SK-N-SH (cell line): ENCODE results near the gene WASF3. TPM values are rescaled to one million over a fixed set of nuclear protein-coding genes. Genes with fewer than 3 reads are reported as not detected.

Experiments
- CTCF ChIA-PET: fragments of 300-600, 350-600 bp; formaldehyde crosslinking; extraction: SDS; loops from one replicate; lab custom pipeline; 2021; lab: Yijun Ruan, JAX
- POLR2A ChIA-PET: fragments of 350-600 bp; sonication (Branson Sonifier 250); formaldehyde crosslinking; extraction: SDS; loops from one replicate; lab custom pipeline; 2020; ENCODE audit warnings: antibody characterized with exemption, inconsistent platforms; lab: Yijun Ruan, JAX
- DNase-seq: peaks from one replicate; pipeline ENCODE4 v3.0.0; 2012
- H2AFZ ChIP-seq: fragments of 200-600 bp; sonication (generic); 2 replicates; pipeline ENCODE4 v1.8.1; 2016; ENCODE audit warnings: antibody characterized with exemption, mild to moderate bottlenecking, low read depth
- H3F3A ChIP-seq: fragments of 200-600 bp; sonication (generic); replicated peaks from 2 replicates; pipeline ENCODE3; 2016; ENCODE audit warnings: antibody characterized with exemption, mild to moderate bottlenecking; ENCODE audit not compliant: insufficient read depth
- H3K27ac ChIP-seq, 2 experiments: fragments of 200-500 bp in 1 of 2; fragments of 200-600 bp in 1 of 2; sonication (Bioruptor generic) in 1 of 2; sonication (generic), shearing (Covaris generic) in 1 of 2; 2 replicates each; pipeline versions ENCODE4 v1.5.1 to v1.6.1; 2014 to 2016; ENCODE audit warnings: low read depth in 2 of 2, inconsistent platforms in 1 of 2, low read length in 1 of 2, mild to moderate bottlenecking in 1 of 2, mixed read lengths in 1 of 2
- H3K27me3 ChIP-seq: fragments of 200-600 bp; sonication (generic), shearing (Covaris generic); 2 replicates; pipeline ENCODE4 v1.6.1; 2016; ENCODE audit warnings: mixed run types; ENCODE audit not compliant: insufficient read depth
- H3K36me3 ChIP-seq, 2 experiments: fragments of 200-500 bp in 1 of 2; fragments of 200-600 bp in 1 of 2; sonication (Bioruptor generic) in 1 of 2; sonication (generic) in 1 of 2; replicated peaks in 1 of 2; 2 replicates each; pipeline versions ENCODE3 to v1.5.1; 2014 to 2016; ENCODE audit warnings: low read length in 1 of 2, mild to moderate bottlenecking in 1 of 2; ENCODE audit not compliant: insufficient read depth in 2 of 2, control insufficient read depth in 1 of 2
- H3K4me1 ChIP-seq, 2 experiments: fragments of 200-500 bp in 1 of 2; fragments of 200-600 bp in 1 of 2; sonication (Bioruptor generic) in 1 of 2; sonication (generic), shearing (Covaris generic) in 1 of 2; 2 replicates each; pipeline versions ENCODE4 v1.5.1 to v1.6.1; 2014 to 2016; ENCODE audit warnings: low read depth in 1 of 2, low read length in 1 of 2, mixed run types in 1 of 2; ENCODE audit not compliant: insufficient read depth in 2 of 2, control insufficient read depth in 1 of 2
- H3K4me2 ChIP-seq: fragments of 200-600 bp; sonication (generic), shearing (Covaris generic); 2 replicates; pipeline ENCODE4 v1.6.1; 2017; ENCODE audit warnings: mixed run types
- H3K4me3 ChIP-seq, 2 experiments: fragments of 200-500 bp in 1 of 2; fragments of 200-600 bp in 1 of 2; sonication (Bioruptor generic) in 1 of 2; sonication (generic), shearing (Covaris generic) in 1 of 2; 2 replicates each; pipeline versions ENCODE4 v1.5.1 to v1.8.1; 2014 to 2016; ENCODE audit warnings: low read depth in 2 of 2, inconsistent platforms in 1 of 2, low read length in 1 of 2, mild to moderate bottlenecking in 1 of 2, mixed read lengths in 1 of 2, moderate library complexity in 1 of 2
- H3K79me2 ChIP-seq: fragments of 200-600 bp; sonication (generic); 2 replicates; pipeline ENCODE4 v1.8.1; 2017; ENCODE audit warnings: mild to moderate bottlenecking; ENCODE audit not compliant: insufficient read depth
- H3K9ac ChIP-seq: fragments of 200-600 bp; sonication (generic); 2 replicates; pipeline ENCODE4 v1.6.1; 2017; ENCODE audit warnings: mixed run types
- H3K9me2 ChIP-seq: fragments of 200-600 bp; sonication (generic); 2 replicates; pipeline ENCODE4 v1.6.1; 2017; ENCODE audit warnings: mixed run types
- H3K9me3 ChIP-seq: fragments of 200-600 bp; sonication (generic); 2 replicates; pipeline ENCODE4 v1.6.1; 2017; ENCODE audit warnings: mixed run types, mild to moderate bottlenecking, moderate library complexity
- H4K20me1 ChIP-seq: fragments of 200-600 bp; sonication (generic); 2 replicates; pipeline ENCODE4 v1.6.1; 2017; ENCODE audit warnings: mild to moderate bottlenecking, mixed run types; ENCODE audit not compliant: insufficient read depth
- CTCF ChIP-seq: fragments of 200-600 bp; sonication (generic); IDR thresholded peaks from 2 replicates; pipeline ENCODE4 v1.6.1; 2017; ENCODE audit warnings: antibody characterized with exemption, mild to moderate bottlenecking, moderate library complexity
- GABPA ChIP-seq: IDR thresholded peaks from 2 replicates; pipeline ENCODE4 v1.4.0; 2012; ENCODE audit warnings: low read depth, mild to moderate bottlenecking
- JUND ChIP-seq: IDR thresholded peaks from 2 replicates; pipeline ENCODE4 v1.4.0; 2012
- MAX ChIP-seq: IDR thresholded peaks from 2 replicates; pipeline ENCODE4 v1.4.0; 2012; ENCODE audit warnings: low read depth
- MXI1 ChIP-seq: IDR thresholded peaks from 2 replicates; pipeline ENCODE4 v1.6.1; 2012; ENCODE audit warnings: mild to moderate bottlenecking, low read depth, low read length, improper control_type of control experiment
- NRF1 ChIP-seq: IDR thresholded peaks from 2 replicates; pipeline ENCODE4 v1.6.1; 2012; ENCODE audit warnings: low read depth, mild to moderate bottlenecking, low read length
- POLR2AphosphoS5 ChIP-seq: IDR thresholded peaks from 2 replicates; pipeline ENCODE4 v1.6.1; 2012; ENCODE audit warnings: low read depth, low read length
- RCOR1 ChIP-seq: fragments of 150-350 bp; IDR thresholded peaks from 2 replicates; pipeline ENCODE4 v1.6.1; 2017; ENCODE audit warnings: antibody characterized with exemption, low read length
- RFX5 ChIP-seq: IDR thresholded peaks from 2 replicates; pipeline ENCODE4 v1.6.1; 2012; ENCODE audit warnings: mild to moderate bottlenecking, improper control_type of control experiment, low read length
- SIN3A ChIP-seq: IDR thresholded peaks from 2 replicates; pipeline ENCODE4 v1.6.1; 2012; ENCODE audit warnings: low read depth, mild to moderate bottlenecking, low read length, moderate library complexity, borderline replicate concordance
- SMC3 ChIP-seq: IDR thresholded peaks from 2 replicates; pipeline ENCODE4 v1.6.1; 2012; ENCODE audit warnings: low read depth, low read length, improper control_type of control experiment
- TAF1 ChIP-seq: IDR thresholded peaks from 2 replicates; pipeline ENCODE4 v1.6.1; 2012; ENCODE audit warnings: low read depth, mild to moderate bottlenecking, low read length, moderate library complexity, borderline replicate concordance
- TCF12 ChIP-seq: IDR thresholded peaks from 2 replicates; pipeline ENCODE4 v1.4.0; 2012
- TEAD4 ChIP-seq: IDR thresholded peaks from 2 replicates; pipeline ENCODE4 v1.4.0; 2012; ENCODE audit warnings: mild to moderate bottlenecking, borderline replicate concordance; ENCODE audit not compliant: insufficient read depth
- USF2 ChIP-seq: fragments of 150-350 bp; IDR thresholded peaks from 2 replicates; pipeline ENCODE4 v1.6.1; 2017; ENCODE audit warnings: antibody characterized with exemption, low read length, low read depth, borderline replicate concordance
- YY1 ChIP-seq: IDR thresholded peaks from 2 replicates; pipeline ENCODE4 v1.4.0; 2012; ENCODE audit warnings: low read depth, mild to moderate bottlenecking
- ZBTB33 ChIP-seq: IDR thresholded peaks from 2 replicates; pipeline ENCODE4 v1.4.0; 2012; ENCODE audit warnings: low read depth, borderline replicate concordance
- WGBS: methylation state at CpG from one replicate; pipeline ENCODE4 v1.1.6; 2017; ENCODE audit warnings: low lambda C conversion rate; 5-methylcytosine and 5-hydroxymethylcytosine counted together
- polyA plus RNA-seq, 3 experiments: library from polyadenylated mRNA; depleted of rRNA; stranded (reverse); fragments of >200 nt; gene quantifications; 2 replicates each; pipeline ENCODE4 v1.2.3, GENCODE V29; 2012

The WASF3 gene
- polyA plus RNA-seq, 1 of the 3 experiments (the other 2 are of a cell fraction) = 10.4 TPM

GRCh38 chr13:26726684-26727083 is 169.2 kb downstream of the WASF3 start (continued):
- no peak for TF ChIP-seq ZBTB33
- TF ChIP-seq TEAD4 = no peak
- no peak for TF ChIP-seq JUND
- no peak for TF ChIP-seq GABPA

GRCh38 chr13:26727122-26727521 is 169.6 kb downstream of the WASF3 start:
- CTCF ChIA-PET = interaction anchor here (1.0 to 1.8 kb wide), 3 partner anchors 19 to 29 kb away, joined by 3 to 6 read pairs (median 4); no protein-coding TSS in a partner anchor

GRCh38 chr13:26727633-26728032 is 170.2 kb downstream of the WASF3 start:
- Histone ChIP-seq H3K4me3 (no peak overlapping the region), H3K79me2 (no peaks in the 10 kb centered on the region), H3K9me3 (no peaks in the 10 kb centered on the region), H3K4me1 (no peaks in the 10 kb centered on the region), H3K27ac (no peak overlapping the region), H3K27me3 (no peaks in the 10 kb centered on the region), H3F3A (no peaks in the 10 kb centered on the region), H3K36me3 (no peaks in the 10 kb centered on the region), H2AFZ (no peak overlapping the region), H3K4me2 (no peak overlapping the region), H4K20me1 (no peaks in the 10 kb centered on the region), H3K9ac (no peak overlapping the region), H3K9me2 (no peaks in the 10 kb centered on the region)
- POLR2A ChIA-PET = no interaction called here
- TF ChIP-seq USF2 = no peak
- no peak for TF ChIP-seq TCF12
- TF ChIP-seq MAX = no peak
- no peak for TF ChIP-seq SMC3
- no peak for TF ChIP-seq MXI1
- no peak for TF ChIP-seq RCOR1
- TF ChIP-seq RFX5 = no peak
- no peak for TF ChIP-seq POLR2AphosphoS5
- no peak for TF ChIP-seq CTCF
- CTCF ChIA-PET = interaction anchor here (1.0 to 1.8 kb wide), 3 partner anchors 20 to 29 kb away, joined by 3 to 6 read pairs (median 4); no protein-coding TSS in a partner anchor
- no peak for DNase-seq

More at GRCh38 chr13:26727122-26727521, 169.6 kb downstream of the WASF3 start:
- H2AFZ ChIP-seq = no peak overlapping the region
- H4K20me1 ChIP-seq = no peaks in the 10 kb centered on the region
- H3K4me2 ChIP-seq = no peak overlapping the region
- no peak overlapping the region for H3K27ac ChIP-seq
- H3K9ac ChIP-seq = no peak overlapping the region
- no peaks in the 10 kb centered on the region for H3K27me3 ChIP-seq
- H3K4me1 ChIP-seq = no peaks in the 10 kb centered on the region
- H3F3A ChIP-seq = no peaks in the 10 kb centered on the region
- H3K9me3 ChIP-seq = no peaks in the 10 kb centered on the region
- WGBS = 18% methylated on average over 3 of the region's 3 CpGs
- H3K4me3 ChIP-seq = no peak overlapping the region
- DNase-seq = no peak
- no peaks in the 10 kb centered on the region for H3K9me2 ChIP-seq
- no peaks in the 10 kb centered on the region for H3K36me3 ChIP-seq
- TF ChIP-seq TAF1 (no peak), NRF1 (no peak), SIN3A (no peak), YY1 (no peak)
- POLR2A ChIA-PET = no interaction called here
- no peaks in the 10 kb centered on the region for H3K79me2 ChIP-seq
